ENCODE data around the gene CCDC88C. TPM values are rescaled to one million over a fixed set of nuclear protein-coding genes. Genes with fewer than 3 reads are reported as not detected.
"Not testable (repeated sequence)": the region's sequence is repeated elsewhere in the genome, so short reads cannot be mapped to it uniquely, and the experiment has no call there.

CCDC88C gene
- total RNA-seq, 1 donor from 2014 or later = 48.2 TPM

- peaks cover 11% of the 10 kb centered on the region for H3K27me3 Mint-ChIP-seq (ENCODE audit: unreplicated experiment)
These were observed 189.3 kb downstream of the CCDC88C start for GRCh38 chr14:91228112-91229004.

DNA sequence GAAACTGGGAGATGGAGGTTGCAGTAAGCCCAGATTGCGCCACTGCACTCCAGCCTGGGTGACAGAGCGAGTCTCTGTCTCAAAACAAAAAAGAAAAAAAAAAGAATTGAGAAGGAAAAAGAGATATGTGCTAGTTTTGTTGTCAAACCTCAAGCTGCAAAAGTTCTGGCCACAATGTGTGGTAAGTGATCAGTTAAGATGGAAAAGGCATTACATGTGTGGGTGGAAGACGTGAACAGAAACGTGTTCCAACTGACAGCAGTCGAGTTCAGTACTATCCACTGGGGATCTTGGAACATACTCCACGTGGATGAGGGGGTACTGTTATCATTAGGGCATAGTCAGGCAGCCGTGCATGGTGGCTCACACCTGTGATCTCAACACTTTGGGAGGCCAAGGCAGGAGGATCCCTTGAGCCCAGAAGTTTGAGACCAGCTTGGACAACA lies 190.4 kb downstream of the CCDC88C start:
- H3K27me3 Mint-ChIP-seq (ENCODE audit: unreplicated experiment) = peaks cover 16% of the 10 kb centered on the region
- H3K4me1 Mint-ChIP-seq (ENCODE audit: unreplicated experiment) = peaks cover 74% of the 10 kb centered on the region
- peaks cover under 1% of the 10 kb centered on the region for H3K9me3 Mint-ChIP-seq (ENCODE audit: unreplicated experiment)
- no peak for TF ChIP-seq CTCF (IDR thresholded peaks at IDR 0.05; ENCODE audit: unreplicated experiment)
- no peak for DNase-seq (ENCODE audit: low spot score)
- peaks cover 45% of the 10 kb centered on the region for H3K36me3 Mint-ChIP-seq (ENCODE audit: low read depth, unreplicated experiment)
- H3K4me3 Mint-ChIP-seq (ENCODE audit: unreplicated experiment) = no peak overlapping the region
- H3K27ac Mint-ChIP-seq (ENCODE audit: unreplicated experiment) = peak overlapping the region; percentile 57

More at GRCh38 chr14:91228112-91229004, 189.3 kb downstream of the CCDC88C start:
- Mint-ChIP-seq H3K4me3 (ENCODE audit: unreplicated experiment) (peak overlapping the region; percentile 2), H3K9me3 (ENCODE audit: unreplicated experiment) (peaks cover 4% of the 10 kb centered on the region), H3K36me3 (ENCODE audit: low read depth, unreplicated experiment) (peaks cover 43% of the 10 kb centered on the region), H3K4me1 (ENCODE audit: unreplicated experiment) (peaks cover 63% of the 10 kb centered on the region), H3K27ac (ENCODE audit: unreplicated experiment) (peak overlapping the region; percentile 44)
- TF ChIP-seq CTCF (IDR thresholded peaks at IDR 0.05; ENCODE audit: unreplicated experiment) = no peak
- DNase-seq (ENCODE audit: low spot score) = no peak

DNA sequence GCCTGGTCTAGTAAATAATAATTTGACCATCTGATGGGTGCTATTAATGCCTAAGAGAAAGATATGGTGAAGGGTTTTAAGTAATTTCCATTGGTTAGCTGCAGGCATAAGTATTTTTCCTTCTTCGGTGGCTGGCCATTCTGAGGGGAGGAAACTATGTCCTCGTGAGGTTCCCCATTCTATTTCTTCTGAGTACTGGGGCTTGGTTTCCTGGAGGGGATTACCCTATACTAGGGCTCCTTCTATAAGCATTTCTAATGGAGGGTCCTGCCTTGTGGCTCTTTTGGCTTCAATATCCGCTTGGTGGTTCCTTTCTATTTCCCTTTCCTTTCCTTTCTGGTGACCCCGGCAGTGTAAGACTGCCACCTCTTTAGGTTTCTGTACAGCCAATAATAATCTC lies 191.3 kb downstream of the CCDC88C start:
- not testable (repeated sequence) for H3K9me3 Mint-ChIP-seq (ENCODE audit: unreplicated experiment); H3K27ac Mint-ChIP-seq (ENCODE audit: unreplicated experiment); DNase-seq (ENCODE audit: low spot score); H3K4me3 Mint-ChIP-seq (ENCODE audit: unreplicated experiment)
- Mint-ChIP-seq H3K27me3 (ENCODE audit: unreplicated experiment) (peaks cover 18% of the 10 kb centered on the region), H3K4me1 (ENCODE audit: unreplicated experiment) (peaks cover 78% of the 10 kb centered on the region), H3K36me3 (ENCODE audit: low read depth, unreplicated experiment) (peaks cover 47% of the 10 kb centered on the region)

DNA sequence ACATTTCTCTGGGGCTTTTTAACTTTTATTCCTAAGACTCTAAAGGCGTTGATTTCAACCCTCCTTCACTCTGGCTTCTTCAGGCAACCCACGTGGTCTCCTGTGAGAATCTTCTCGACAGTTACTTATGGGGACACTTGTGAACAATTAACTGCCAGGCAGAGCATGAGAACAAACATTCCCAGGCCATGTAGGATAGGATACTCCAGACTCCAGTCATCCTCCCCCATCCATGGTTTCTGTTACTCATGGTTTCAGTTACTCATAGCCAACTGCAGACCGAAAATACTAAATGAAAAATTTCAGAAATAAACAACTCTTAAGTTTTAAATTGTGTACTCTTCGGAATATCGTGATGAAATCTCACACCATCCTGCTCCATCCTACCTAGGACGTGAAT lies 192.6 kb downstream of the CCDC88C start:
- no peak for TF ChIP-seq CTCF (IDR thresholded peaks at IDR 0.05; ENCODE audit: unreplicated experiment)
- Mint-ChIP-seq H3K27me3 (ENCODE audit: unreplicated experiment) (peaks cover 22% of the 10 kb centered on the region), H3K4me3 (ENCODE audit: unreplicated experiment) (no peak overlapping the region), H3K4me1 (ENCODE audit: unreplicated experiment) (peaks cover 82% of the 10 kb centered on the region), H3K9me3 (ENCODE audit: unreplicated experiment) (no peaks in the 10 kb centered on the region), H3K36me3 (ENCODE audit: low read depth, unreplicated experiment) (peaks cover 48% of the 10 kb centered on the region), H3K27ac (ENCODE audit: unreplicated experiment) (peak overlapping the region; percentile 52)
- DNase-seq (ENCODE audit: low spot score) = no peak

DNA sequence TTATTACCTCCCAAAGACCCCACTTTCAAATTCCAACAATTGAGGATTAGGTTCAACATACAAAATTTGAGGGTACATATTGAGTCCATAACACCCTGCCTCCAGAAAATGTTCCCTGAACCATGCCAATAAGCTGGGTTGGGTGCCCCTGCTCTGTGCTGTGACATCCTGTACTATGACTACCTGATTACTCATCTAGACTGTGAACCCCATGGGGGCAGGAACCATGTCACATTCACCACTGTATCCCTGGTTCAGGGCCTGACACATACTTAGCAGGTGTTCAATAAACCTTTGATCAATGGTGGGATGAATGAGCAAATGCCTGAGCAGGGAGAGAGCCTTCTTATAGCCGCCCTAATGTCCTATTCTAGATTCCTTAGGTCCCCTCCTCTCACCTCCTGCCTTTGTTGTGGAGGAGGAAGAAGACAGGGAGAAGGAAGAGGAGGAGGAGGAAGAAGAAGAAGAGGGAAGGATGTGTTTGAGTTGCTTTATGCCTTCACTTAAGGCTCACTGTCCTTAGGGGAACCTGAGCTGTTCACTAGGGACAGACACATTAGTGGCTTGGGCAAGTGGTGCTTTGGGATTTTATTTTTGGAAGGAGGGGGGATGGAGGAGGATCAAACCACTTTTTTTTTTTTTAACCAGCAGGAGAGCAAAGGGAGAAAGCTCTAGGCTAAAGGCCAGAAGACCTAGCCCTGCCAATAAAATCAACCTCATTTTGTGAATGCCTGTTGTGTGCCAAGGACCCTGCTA lies 194.4 kb downstream of the CCDC88C start:
- peak overlapping the region; percentile 97 for H3K27ac Mint-ChIP-seq (ENCODE audit: unreplicated experiment)
- peaks cover 77% of the 10 kb centered on the region for H3K4me1 Mint-ChIP-seq (ENCODE audit: unreplicated experiment)
- H3K4me3 Mint-ChIP-seq (ENCODE audit: unreplicated experiment) = peak overlapping the region; percentile 44
- H3K36me3 Mint-ChIP-seq (ENCODE audit: low read depth, unreplicated experiment) = peaks cover 40% of the 10 kb centered on the region
- TF ChIP-seq CTCF (IDR thresholded peaks at IDR 0.05; ENCODE audit: unreplicated experiment) = no peak
- H3K9me3 Mint-ChIP-seq (ENCODE audit: unreplicated experiment) = no peaks in the 10 kb centered on the region
- peaks cover 25% of the 10 kb centered on the region for H3K27me3 Mint-ChIP-seq (ENCODE audit: unreplicated experiment)
- DNase-seq (ENCODE audit: low spot score) = no peak

Other genes starting within 250 kb of the CCDC88C start
- 5.4 TPM for gene GPR68, start 173.1 kb downstream of the CCDC88C start, total RNA-seq (ENCODE audit: unreplicated experiment)
- 89.7 TPM for gene PPP4R3A, start 92.5 kb upstream of the CCDC88C start, total RNA-seq (ENCODE audit: unreplicated experiment)

Data from endothelial cell (in vitro differentiated cells).